Bladder microvascular endothelial cell (primary cell): ENCODE data around the gene PAGE1. TPM values are rescaled to one million over a fixed set of nuclear protein-coding genes. Genes with fewer than 3 reads are reported as not detected.

Experiments
- total RNA-seq: library from RNA; depleted of rRNA; stranded (reverse); fragments of >200 nt; gene quantifications from 2 replicates; pipeline ENCODE4 v1.2.3, GENCODE V29; 2014

The PAGE1 gene, protein sequence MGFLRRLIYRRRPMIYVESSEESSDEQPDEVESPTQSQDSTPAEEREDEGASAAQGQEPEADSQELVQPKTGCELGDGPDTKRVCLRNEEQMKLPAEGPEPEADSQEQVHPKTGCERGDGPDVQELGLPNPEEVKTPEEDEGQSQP
- not detected in 2 replicates for total RNA-seq

DNA sequence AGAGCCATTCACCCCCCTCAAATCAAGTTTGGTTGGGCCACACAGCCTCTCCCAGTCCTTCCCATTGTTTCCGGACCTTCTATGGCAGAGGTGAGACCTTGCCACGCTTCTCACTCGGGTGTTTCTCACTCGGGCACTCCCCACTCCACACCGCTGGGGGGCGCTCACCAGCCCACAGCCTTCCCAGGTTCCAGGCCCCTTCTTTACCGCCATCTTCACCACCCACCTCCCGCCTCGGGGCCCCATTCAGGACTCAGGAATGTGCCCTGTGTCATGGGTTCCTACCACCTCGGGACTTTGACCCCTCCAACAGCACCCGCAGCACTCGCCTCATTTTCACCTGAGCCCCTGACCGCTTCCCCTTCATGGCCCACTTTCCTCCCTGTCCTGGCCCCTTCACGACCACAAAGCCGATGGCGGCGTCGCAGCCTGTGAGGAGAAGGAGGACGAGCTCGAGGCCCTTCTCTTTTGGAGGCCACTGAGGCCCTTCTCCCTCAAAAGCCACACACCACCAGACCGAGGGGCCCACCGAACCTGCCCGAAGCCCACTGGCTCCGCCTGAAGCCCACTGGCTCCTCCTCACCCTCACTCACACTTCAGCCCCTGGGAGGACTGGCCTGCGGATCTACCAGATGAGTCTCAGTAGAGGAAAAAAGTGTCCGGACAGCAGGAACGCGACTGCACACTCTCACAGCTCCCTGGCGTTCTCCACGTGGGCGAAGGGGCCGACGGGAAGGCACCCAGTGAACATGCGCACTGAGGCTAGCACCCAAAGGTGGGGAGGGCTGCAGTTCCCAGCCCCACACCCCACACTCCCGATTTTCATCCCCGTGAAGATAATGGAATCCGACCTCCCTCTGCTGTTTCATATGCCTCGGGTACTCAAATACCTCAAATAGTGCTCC, at the start of gene PAGE1:
Gene PAGE1 (minus strand): TSS at position 709 of the 905 bp plus-strand sequence. CDS start 1,214 bp downstream, outside the sequence.

Other genes starting within 250 kb of the PAGE1 start
- gene GAGE12C, start 163.8 kb downstream of the PAGE1 start, total RNA-seq: not detected in 2 replicates
- gene GAGE12D, start 154.3 kb downstream of the PAGE1 start, total RNA-seq: not detected in 2 replicates
- gene GAGE12E, start 144.7 kb downstream of the PAGE1 start, total RNA-seq: not detected in 2 replicates
- not detected in 2 replicates for gene GAGE12F, start 135.1 kb downstream of the PAGE1 start, total RNA-seq
- not detected in 2 replicates for gene GAGE12G, start 125.6 kb downstream of the PAGE1 start, total RNA-seq
- gene GAGE12H, start 116.0 kb downstream of the PAGE1 start, total RNA-seq: not detected in 2 replicates
- not detected in 2 replicates for gene GAGE2A, start 106.5 kb downstream of the PAGE1 start, total RNA-seq
- not detected in 2 replicates for gene GAGE1, start 97.0 kb downstream of the PAGE1 start, total RNA-seq
- not detected in 2 replicates for gene PAGE4, start 133.3 kb upstream of the PAGE1 start, total RNA-seq
- gene USP27X, start 183.5 kb upstream of the PAGE1 start, total RNA-seq: 2.1 and 4.4 TPM in 2 replicates
- 5.2 and 8.1 TPM in 2 replicates for gene CLCN5, start 226.6 kb upstream of the PAGE1 start, total RNA-seq